Calu3 (cell line): ENCODE results near the gene ARHGEF19. TPM values are rescaled to one million over a fixed set of nuclear protein-coding genes. Genes with fewer than 3 reads are reported as not detected.

ENCODE experiments used
- BruUV-seq: library from RNA; stranded (reverse); fragments of 400-500 nt; replicated peaks from 2 replicates; lab custom pipeline; 2021; lab: Mats Ljungman, UMichigan
- CTCF ChIA-PET: fragments of 300-600 bp; sonication (Branson Sonifier 250); formaldehyde crosslinking; loops from one replicate; lab custom pipeline; 2022; ENCODE audit warnings: antibody characterized with exemption; lab: Charles Lee
- DNase-seq: peaks from one replicate; pipeline ENCODE4 v3.0.0; 2022
- H3K27ac Mint-ChIP-seq: one replicate; pipeline ENCODE4 v1.8.0; 2022; ENCODE audit warnings: mixed read lengths; ENCODE audit not compliant: unreplicated experiment
- H3K27me3 Mint-ChIP-seq: one replicate; pipeline ENCODE4 v1.8.0; 2022; ENCODE audit warnings: mixed read lengths; ENCODE audit not compliant: unreplicated experiment
- H3K36me3 Mint-ChIP-seq: one replicate; pipeline ENCODE4 v1.8.0; 2022; ENCODE audit warnings: mild to moderate bottlenecking, moderate library complexity, mixed read lengths; ENCODE audit not compliant: insufficient read depth, unreplicated experiment
- H3K4me1 Mint-ChIP-seq: one replicate; pipeline ENCODE4 v1.8.0; 2022; ENCODE audit warnings: mild to moderate bottlenecking, low read depth, mixed read lengths; ENCODE audit not compliant: unreplicated experiment
- H3K4me3 Mint-ChIP-seq: one replicate; pipeline ENCODE4 v1.8.0; 2022; ENCODE audit warnings: mild to moderate bottlenecking, low read depth, moderate library complexity, mixed read lengths; ENCODE audit not compliant: unreplicated experiment
- H3K9me3 Mint-ChIP-seq: one replicate; pipeline ENCODE4 v1.8.0; 2022; ENCODE audit warnings: low read depth, mixed read lengths; ENCODE audit not compliant: unreplicated experiment
- intact Hi-C: fragments of 100-400 bp; cut with micrococcal nuclease; formaldehyde crosslinking; loops from one replicate; pipeline ENCODE4 v1.10.0; 2022; ENCODE audit not compliant: unreplicated experiment
- total RNA-seq: library from RNA; stranded (reverse); gene quantifications from 2 replicates; pipeline ENCODE4 v1.2.3, GENCODE V29; 2022
- TF ChIP-seq, protein P1 (sequence below): fragments of 200-600 bp; IDR thresholded peaks from one replicate; pipeline ENCODE4 v1.8.0; 2022; ENCODE audit warnings: antibody characterized with exemption; ENCODE audit not compliant: unreplicated experiment

Gene ARHGEF19
- total RNA-seq, 1 experiment from 2014 or later = 17.2 TPM

DNA sequence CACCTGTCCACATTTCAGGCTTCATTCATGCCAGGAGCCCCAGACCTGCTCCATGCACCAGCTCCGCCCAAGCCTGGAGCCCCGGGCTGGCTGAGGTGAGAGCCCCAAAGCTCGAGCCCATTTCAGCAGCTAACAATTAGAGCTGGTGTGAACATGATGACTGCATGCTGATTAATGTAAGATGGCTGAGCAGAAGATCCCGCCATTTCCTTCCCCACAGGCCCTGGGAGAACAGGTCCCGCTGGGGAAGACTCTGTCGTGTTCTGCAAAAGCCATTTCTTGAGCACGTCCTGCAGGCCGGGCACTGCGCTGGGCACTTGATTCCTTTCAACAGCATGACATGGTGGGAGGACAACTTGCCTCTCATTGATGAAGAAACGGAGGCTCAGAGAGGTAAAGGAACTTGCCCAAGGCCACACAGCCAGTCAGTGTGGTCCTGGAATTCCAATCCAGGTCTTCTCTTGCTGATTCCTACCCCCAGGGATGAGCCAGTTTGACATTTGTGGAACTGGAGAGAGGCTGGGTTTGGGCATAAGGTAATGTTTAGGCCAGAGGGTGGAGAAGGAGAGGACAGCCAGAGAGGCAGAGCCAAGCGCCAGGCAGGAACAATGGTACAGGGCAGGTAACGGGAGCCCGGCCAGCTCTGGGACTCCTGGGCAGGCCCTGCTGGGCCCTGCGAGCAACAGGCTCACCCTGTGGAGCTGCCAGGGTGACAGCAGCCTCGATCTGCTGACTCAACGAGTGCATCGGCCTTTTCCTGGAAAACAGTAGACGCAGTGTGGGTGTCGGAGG lies 28.5 kb downstream of the ARHGEF19 start:
- CTCF ChIA-PET = no interaction called here
- intact Hi-C loops = loop anchor here (2.0 kb wide), 1 partner anchor 39 kb away; no protein-coding TSS in a partner anchor
- DNase-seq = no peak
- BruUV-seq = no TSS peak
- H3K9me3 Mint-ChIP-seq = no peaks in the 10 kb centered on the region
- peak overlapping the region; percentile 33 for H3K27ac Mint-ChIP-seq
- H3K4me1 Mint-ChIP-seq = peaks cover 29% of the 10 kb centered on the region
- H3K36me3 Mint-ChIP-seq = peaks cover 10% of the 10 kb centered on the region
- H3K4me3 Mint-ChIP-seq = no peak overlapping the region
- TF ChIP-seq, protein P1, sequence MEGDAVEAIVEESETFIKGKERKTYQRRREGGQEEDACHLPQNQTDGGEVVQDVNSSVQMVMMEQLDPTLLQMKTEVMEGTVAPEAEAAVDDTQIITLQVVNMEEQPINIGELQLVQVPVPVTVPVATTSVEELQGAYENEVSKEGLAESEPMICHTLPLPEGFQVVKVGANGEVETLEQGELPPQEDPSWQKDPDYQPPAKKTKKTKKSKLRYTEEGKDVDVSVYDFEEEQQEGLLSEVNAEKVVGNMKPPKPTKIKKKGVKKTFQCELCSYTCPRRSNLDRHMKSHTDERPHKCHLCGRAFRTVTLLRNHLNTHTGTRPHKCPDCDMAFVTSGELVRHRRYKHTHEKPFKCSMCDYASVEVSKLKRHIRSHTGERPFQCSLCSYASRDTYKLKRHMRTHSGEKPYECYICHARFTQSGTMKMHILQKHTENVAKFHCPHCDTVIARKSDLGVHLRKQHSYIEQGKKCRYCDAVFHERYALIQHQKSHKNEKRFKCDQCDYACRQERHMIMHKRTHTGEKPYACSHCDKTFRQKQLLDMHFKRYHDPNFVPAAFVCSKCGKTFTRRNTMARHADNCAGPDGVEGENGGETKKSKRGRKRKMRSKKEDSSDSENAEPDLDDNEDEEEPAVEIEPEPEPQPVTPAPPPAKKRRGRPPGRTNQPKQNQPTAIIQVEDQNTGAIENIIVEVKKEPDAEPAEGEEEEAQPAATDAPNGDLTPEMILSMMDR = no peak
- no peaks in the 10 kb centered on the region for H3K27me3 Mint-ChIP-seq

DNA sequence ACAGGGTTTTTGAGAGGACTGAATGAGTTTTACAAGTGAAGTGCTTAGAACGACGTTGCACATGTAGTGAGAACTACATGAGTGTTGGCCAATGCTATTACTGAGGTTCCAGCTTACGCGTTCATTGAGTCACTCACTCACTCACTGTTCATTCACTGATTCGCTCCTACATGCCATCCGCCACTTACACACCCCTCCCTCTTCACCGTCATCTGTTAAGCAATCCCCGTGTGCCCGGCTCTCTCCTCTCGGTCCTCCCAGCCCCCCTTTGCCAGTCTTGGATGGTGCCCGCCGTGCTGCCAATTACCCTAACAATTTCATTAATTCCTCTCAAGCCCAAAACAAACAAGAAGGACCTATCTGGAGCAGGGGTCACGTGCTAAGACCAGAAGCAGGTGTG lies 29.3 kb downstream of the ARHGEF19 start:
- CTCF ChIA-PET = no interaction called here
- Mint-ChIP-seq H3K4me1 (peaks cover 31% of the 10 kb centered on the region), H3K4me3 (no peak overlapping the region), H3K9me3 (no peaks in the 10 kb centered on the region), H3K27ac (peak overlapping the region; percentile 33), H3K27me3 (no peaks in the 10 kb centered on the region), H3K36me3 (peaks cover 18% of the 10 kb centered on the region)
- TF ChIP-seq, protein P1 = no peak
- no peak for DNase-seq
- no TSS peak for BruUV-seq
- intact Hi-C loops = loop anchor here (2.0 kb wide), 1 partner anchor 38 kb away; no protein-coding TSS in a partner anchor

DNA sequence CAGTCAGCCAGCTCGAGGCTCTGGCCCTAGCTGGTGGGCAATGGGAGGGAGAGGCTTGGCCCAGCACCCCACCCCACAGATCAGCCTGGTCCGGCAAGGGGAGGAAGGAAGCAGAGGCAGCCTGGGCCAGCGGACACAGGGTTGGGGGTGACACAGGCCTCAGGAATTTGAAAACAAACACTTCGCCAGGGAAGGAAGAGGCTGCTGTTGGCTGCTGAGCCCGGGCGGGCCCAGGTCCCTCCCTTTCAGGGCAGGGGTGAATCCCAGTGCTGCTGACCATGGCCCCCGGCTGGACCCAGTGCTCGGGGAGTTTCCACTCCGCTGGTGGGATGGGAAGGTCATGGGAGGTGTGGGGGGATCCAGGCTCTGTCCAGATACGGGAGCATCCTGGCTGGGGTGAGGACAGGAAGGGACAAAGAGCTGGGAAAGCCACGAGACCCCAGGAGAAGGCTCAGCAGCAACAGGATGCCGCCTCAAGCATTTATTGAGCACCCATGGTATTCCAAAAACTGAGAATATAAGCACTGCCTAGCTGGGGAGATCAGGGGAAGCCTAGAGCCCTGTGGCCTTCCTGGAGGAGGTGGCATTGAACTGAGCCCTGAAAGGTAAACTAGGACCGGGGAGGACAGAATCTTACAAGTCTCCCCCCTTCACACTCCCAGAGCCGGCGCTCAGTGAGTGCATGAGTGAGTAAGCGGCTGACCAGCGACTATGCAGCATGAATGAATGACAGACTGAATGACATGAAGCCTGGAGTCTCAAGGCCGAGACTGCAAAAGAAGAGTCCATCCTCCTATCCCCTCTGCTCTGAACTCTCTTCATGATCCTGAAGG lies 30.3 kb downstream of the ARHGEF19 start:
- TF ChIP-seq, protein P1 = no peak
- Mint-ChIP-seq H3K4me3 (peak overlapping the region; percentile 65), H3K27me3 (no peaks in the 10 kb centered on the region), H3K36me3 (peaks cover 20% of the 10 kb centered on the region), H3K4me1 (peaks cover 38% of the 10 kb centered on the region), H3K27ac (peak overlapping the region; percentile 97), H3K9me3 (no peaks in the 10 kb centered on the region)
- intact Hi-C loops = loop anchor here (2.0 kb wide), 1 partner anchor 37 kb away; no protein-coding TSS in a partner anchor
- peak; percentile 89 for DNase-seq
- CTCF ChIA-PET = interaction anchor here (0.6 to 1.2 kb wide), 3 partner anchors 8 to 851 kb away, joined by 3 to 5 read pairs (median 3); no protein-coding TSS in a partner anchor
- TSS peak; percentile 67 for BruUV-seq

DNA sequence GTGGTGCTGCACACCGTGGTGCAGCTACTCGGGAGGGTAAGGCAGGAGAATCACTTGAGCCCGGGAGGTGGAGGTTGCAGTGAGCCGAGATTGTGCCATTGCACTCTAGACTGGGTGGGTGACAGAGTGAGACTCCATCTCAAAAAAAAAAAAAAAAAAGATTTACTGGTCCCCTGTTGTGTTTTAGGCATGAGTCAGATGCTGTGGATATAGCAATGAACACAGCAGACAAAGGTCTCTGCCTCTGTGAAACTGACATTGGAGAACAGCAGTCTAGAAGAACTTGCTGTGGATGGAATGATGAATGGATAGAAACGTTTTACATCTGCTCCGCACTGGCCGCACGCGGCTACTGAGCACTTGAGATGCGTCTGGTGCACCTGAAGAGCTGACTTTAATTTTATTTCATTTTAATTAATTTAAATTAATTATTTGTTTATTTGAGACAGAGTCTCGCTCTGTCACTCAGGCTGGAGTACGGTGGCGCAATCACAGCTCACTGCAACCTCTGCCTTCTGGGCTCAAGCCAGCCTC lies 32.1 kb downstream of the ARHGEF19 start:
- H3K27ac Mint-ChIP-seq = peak overlapping the region; percentile 30
- CTCF ChIA-PET = interaction anchor here (0.7 kb wide), 1 partner anchor 110 kb away, joined by 3 read pairs; no protein-coding TSS in a partner anchor
- H3K36me3 Mint-ChIP-seq = peaks cover 20% of the 10 kb centered on the region

More for the DNA sequence above, 32.1 kb downstream of the ARHGEF19 start:
- H3K4me1 Mint-ChIP-seq = peaks cover 52% of the 10 kb centered on the region
- no TSS peak for BruUV-seq
- H3K9me3 Mint-ChIP-seq = no peaks in the 10 kb centered on the region
- no peaks in the 10 kb centered on the region for H3K27me3 Mint-ChIP-seq
- no peak for DNase-seq
- no peak overlapping the region for H3K4me3 Mint-ChIP-seq
- intact Hi-C loops = no loop called here
- TF ChIP-seq, protein P1 = no peak
